HG02852 (cell line): ENCODE measurements around the gene EPHB4.
"Not testable (repeated sequence)": the region's sequence is repeated elsewhere in the genome, so short reads cannot be mapped to it uniquely, and the experiment has no call there.

Experiments
- ATAC-seq: cut with Tn5 transposase; IDR thresholded peaks from one replicate; pipeline ENCODE4 v1.9.1; 2021; ENCODE audit warnings: mild to moderate bottlenecking, moderate library complexity; ENCODE audit not compliant: unreplicated experiment

Gene EPHB4

DNA sequence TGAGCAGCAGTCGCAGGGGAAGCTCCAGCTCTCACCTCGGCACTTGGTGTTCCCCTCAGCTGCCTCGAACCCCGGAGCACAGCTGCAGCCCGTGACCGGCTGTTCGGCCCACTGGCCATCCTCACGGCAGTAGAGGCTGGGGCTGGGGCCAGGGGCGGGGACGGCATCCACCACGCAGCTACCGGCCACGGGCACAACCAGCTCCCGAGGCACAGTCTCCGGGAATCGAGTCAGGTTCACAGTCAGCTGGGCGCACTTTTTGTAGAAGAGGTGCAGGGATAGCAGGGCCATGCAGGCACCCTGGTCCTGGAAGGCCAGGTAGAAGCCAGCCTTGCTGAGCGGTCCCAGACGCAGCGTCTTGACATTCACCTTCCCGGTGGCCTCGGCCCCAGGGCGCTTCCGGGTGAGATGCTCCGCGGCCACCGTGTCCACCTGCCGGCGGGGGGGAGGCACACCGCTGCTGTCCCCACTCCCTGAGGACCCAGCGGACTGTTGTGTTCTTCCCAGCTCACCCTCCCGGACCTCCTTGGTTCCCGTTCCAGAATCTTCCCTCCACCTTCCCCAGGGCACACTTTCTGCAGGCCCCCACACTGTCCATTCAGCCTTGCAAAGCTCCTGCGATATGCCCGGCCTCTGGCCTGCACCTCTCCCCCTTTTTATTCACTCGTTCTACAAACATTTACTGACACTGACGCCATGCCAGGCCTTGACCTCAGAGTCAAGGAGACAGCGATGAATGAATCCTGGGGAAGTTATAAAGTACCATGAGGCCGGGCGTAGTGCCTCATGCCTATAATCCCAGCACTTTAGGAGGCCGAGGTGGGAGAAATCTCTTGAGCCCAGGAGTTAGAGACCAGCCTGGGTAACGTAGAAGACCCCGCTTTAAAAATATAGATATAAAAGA, 4.8 kb downstream of the EPHB4 start:
- ATAC-seq = no peak

DNA sequence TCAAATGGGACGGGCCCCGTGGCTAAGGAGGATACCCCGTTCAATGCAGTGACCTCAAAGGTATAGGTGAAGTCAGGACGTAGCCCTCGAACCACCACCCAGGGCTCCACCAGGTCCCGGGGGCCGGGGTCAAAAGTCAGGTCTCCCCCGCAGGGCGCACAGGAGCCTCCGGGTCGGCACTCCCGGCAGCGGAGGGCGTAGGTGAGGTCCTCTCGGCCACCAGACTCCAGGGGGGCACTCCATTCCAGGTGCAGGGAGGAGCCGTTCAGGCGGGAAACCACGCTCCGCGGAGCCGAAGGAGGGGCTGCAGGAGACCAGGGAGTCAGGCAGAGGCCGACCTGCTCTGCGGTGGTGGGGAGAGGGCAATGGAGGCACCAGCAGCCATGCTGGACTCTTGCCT, 7.7 kb downstream of the EPHB4 start:
- no peak for ATAC-seq

GRCh38 chr7:100818825-100819224, 8.5 kb downstream of the EPHB4 start:
- ATAC-seq = no peak

- ATAC-seq = no peak
These were observed 9.0 kb downstream of the EPHB4 start for GRCh38 chr7:100818366-100818765.

DNA sequence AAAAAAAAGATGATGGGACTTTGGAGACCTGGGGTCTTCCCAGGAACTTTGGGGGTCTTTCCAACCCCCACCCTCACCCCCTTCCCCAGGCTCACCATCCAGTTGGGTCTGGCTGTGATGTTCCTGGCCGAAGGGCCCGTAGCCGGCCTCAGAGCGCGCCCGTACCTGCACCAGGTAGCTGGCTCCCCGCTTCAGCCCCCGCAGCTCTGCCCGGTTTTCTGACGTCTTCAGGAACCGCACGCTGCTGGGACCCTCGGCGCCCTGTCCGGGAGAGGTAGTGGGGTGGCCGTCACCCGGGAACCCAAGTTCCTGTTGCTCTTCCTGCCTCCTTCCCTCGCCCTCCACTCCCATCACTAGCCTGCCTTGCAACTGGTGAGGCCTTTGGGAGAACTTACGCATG, 10.2 kb downstream of the EPHB4 start:
- ATAC-seq = no peak

DNA sequence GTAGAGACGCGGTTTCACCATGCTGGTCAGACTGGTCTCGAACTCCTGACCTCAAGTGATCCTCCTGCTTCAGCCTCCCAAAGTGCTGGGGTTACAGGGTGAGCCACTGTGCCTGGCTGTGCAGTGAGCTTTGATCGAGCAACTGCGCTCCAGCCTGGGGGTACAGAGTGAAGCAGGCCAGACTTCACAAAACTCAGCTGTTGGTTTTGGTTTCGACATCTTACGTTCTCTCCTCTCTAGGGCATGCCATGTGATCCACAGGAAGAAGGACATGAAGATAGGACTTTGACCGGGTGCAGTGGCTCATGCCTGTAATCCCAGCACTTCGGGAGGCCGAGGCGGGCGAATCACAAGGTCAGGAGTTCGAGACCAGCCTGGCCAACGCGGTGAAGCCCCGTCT, 10.8 kb downstream of the EPHB4 start:
- ATAC-seq = not testable (repeated sequence)

DNA sequence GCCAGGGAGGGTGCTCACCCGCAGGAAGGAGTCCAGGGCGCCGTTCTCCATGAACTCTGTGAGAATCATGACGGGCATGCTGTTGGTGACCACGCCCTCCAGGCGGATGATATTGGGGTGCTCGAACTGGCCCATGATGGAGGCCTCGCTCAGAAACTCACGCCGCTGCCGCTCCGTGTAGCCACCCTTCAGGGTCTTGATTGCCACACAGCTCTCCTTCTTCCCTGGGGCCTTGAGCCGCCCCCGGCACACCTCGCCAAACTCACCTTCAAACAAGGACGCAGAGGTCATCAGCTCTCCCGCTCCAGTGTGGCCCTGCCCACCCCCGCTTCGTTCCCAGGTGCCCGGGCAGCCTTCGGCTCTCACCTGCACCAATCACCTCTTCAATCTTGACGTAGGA, 14.6 kb downstream of the EPHB4 start:
- ATAC-seq = no peak

- ATAC-seq = no peak
These were observed 15.8 kb downstream of the EPHB4 start for GRCh38 chr7:100811480-100811879.

DNA sequence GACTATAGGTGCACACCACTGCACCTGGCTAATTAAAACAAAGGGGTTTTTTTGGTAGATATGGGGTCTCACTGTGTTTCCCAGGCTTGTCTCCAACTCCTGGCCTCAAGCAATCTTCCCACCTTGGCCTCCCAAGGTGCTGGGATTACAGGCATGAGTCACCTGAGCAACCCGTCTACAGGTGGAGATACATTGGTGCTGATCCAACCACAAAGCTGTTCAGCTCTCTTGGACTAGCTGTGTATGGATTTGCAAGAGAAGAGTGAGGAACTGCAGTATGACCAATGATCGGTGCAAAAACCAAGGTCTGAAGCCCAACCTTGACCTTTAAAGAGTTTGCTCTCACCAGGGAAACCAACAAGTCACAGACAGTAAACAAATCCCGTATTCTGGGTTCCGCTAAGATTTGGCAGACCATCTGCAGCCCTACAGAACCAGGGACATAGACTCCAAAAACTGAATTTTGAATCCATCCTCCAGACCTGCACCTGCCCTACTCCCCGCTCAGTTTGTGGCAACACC, 18.9 kb downstream of the EPHB4 start:
- ATAC-seq = no peak

GRCh38 chr7:100806883-100807282, 20.4 kb downstream of the EPHB4 start:
- ATAC-seq = not testable (repeated sequence)

- no peak for ATAC-seq
These were observed 21.0 kb downstream of the EPHB4 start for GRCh38 chr7:100806276-100806675.

- ATAC-seq = no peak
These were observed 22.5 kb downstream of the EPHB4 start for GRCh38 chr7:100804681-100805431.

GRCh38 chr7:100803398-100804161, 23.7 kb downstream of the EPHB4 start:
- ATAC-seq = peak; percentile 98

GRCh38 chr7:100802951-100803350, 24.4 kb downstream of the EPHB4 start:
- ATAC-seq = no peak

DNA sequence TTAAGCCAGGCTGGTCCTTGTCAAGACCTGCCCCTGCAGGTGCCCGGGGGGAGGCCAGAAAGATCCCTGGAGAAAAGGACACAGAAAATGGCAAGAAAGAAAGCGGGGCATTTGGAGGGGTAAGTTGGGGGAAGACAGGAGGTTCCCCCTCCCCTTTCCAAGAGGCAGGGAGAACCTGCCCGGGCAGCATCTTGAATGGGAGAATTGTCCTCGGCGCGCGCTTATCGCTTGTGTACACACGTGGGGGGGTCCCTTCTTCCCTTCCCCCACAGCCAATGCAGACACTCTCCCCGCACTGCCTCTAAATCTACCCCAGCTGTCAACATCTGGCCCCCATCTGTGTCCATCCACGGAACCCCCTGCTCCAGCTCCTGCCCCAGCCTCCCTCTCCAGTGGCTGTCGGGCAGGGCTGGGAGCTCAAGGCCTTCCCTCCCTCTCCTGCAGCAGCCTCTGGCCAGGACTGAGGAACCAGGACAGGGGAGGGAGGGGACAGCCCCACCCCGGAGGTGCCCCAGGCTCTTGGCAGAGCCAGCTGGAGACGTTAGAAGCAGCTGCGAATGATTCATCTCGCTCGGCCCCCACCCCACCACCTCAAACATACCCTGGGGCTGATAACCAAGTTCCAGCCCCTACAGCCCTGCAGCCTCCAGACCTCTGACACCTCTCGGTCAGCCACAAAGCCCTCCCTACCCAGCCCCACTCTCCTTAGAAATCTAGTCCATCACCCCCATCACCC, 25.3 kb downstream of the EPHB4 start:
- ATAC-seq = no peak

GRCh38 chr7:100799037-100799896, 28.1 kb downstream of the EPHB4 start:
- ATAC-seq = no peak

- no peak for ATAC-seq
These were observed 32.6 kb downstream of the EPHB4 start for GRCh38 chr7:100794741-100795140.

DNA sequence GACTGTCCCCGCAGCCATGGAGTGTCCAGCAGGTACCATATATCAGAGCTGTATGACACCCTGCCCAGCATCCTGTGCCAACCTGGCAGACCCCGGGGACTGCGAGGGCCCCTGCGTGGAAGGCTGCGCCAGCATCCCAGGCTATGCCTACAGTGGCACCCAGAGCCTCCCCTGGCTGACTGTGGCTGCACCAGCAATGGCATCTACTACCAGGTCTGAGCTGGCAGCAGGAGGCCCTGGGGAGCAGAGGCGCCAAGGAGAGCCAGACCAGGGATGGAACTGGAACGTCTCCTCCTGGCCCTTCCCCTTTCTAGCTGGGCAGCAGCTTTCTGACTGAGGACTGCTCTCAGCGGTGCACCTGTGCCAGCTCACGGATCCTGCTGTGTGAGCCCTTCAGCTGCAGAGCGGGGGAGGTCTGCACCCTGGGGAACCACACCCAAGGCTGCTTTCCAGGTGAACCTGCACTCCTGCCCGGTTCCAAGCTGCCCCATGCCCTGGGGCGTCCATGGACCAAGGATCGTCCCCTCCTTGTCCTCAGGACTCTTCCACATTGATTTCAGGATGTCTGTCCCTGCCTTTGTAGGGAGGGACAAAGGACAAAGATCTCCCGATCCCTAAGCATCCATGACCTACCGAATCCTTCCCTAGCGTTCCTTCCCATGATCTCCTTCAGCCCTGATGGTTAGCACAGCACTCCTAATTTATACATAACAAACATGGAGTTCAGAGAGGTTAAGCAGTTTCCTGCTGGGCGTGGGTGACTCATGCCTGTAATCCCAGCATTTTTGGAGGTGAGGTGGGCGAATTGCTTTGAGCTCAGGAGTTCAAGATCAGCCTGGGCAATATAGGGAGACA, 33.3 kb downstream of the EPHB4 start:
- ATAC-seq = no peak
